Activated CD4-positive, alpha-beta T cell treated with anti-CD3 and anti-CD28 coated beads for 1 hour (primary cell): ENCODE results near the gene CMTM7.
"Not testable (repeated sequence)": the region's sequence is repeated elsewhere in the genome, so short reads cannot be mapped to it uniquely, and the experiment has no call there.

Experiments used
- DNase-seq: peaks from one replicate; pipeline ENCODE4 v3.0.0-alpha.2; 2020

Gene CMTM7

GRCh38 chr3:32383136-32383711, 8.4 kb upstream of the CMTM7 start:
- DNase-seq = no peak

- DNase-seq = no peak
Observed at GRCh38 chr3:32384938-32385337, 6.7 kb upstream of the CMTM7 start.

GRCh38 chr3:32387512-32387911, 4.1 kb upstream of the CMTM7 start:
- DNase-seq = no peak

GRCh38 chr3:32389577-32389976, 2.1 kb upstream of the CMTM7 start:
- not testable (repeated sequence) for DNase-seq

- DNase-seq = no peak
Observed at GRCh38 chr3:32392536-32393302, 1.1 kb downstream of the CMTM7 start.

- no peak for DNase-seq
Observed at GRCh38 chr3:32395496-32395895, 3.8 kb downstream of the CMTM7 start.

- DNase-seq = no peak
Observed at GRCh38 chr3:32397941-32398340, 6.3 kb downstream of the CMTM7 start.

- DNase-seq = no peak
Observed at GRCh38 chr3:32398531-32398930, 6.9 kb downstream of the CMTM7 start.

- no peak for DNase-seq
Observed at GRCh38 chr3:32399030-32399620, 7.5 kb downstream of the CMTM7 start.

- DNase-seq = no peak
Observed at GRCh38 chr3:32401126-32401525, 9.5 kb downstream of the CMTM7 start.

- peak; percentile 48 for DNase-seq
Observed at GRCh38 chr3:32401556-32402081, 10.0 kb downstream of the CMTM7 start.

GRCh38 chr3:32403663-32404062, 12.0 kb downstream of the CMTM7 start:
- no peak for DNase-seq

GRCh38 chr3:32404714-32405113, 13.1 kb downstream of the CMTM7 start:
- DNase-seq = no peak

GRCh38 chr3:32405155-32405554, 13.5 kb downstream of the CMTM7 start:
- DNase-seq = no peak

GRCh38 chr3:32405711-32406323, 14.2 kb downstream of the CMTM7 start:
- no peak for DNase-seq

- no peak for DNase-seq
Observed at GRCh38 chr3:32406486-32407408, 15.1 kb downstream of the CMTM7 start.

GRCh38 chr3:32410367-32411246, 19.0 kb downstream of the CMTM7 start:
- no peak for DNase-seq

- DNase-seq = no peak
Observed at GRCh38 chr3:32411442-32411841, 19.8 kb downstream of the CMTM7 start.

GRCh38 chr3:32412887-32413286, 21.2 kb downstream of the CMTM7 start:
- no peak for DNase-seq

GRCh38 chr3:32413845-32414521, 22.3 kb downstream of the CMTM7 start:
- DNase-seq = no peak
